Tibial nerve (tissue), 4 donors: ENCODE data around the gene MYOZ3. TPM values are rescaled to one million over a fixed set of nuclear protein-coding genes. Genes with fewer than 3 reads are reported as not detected.

Experiments used
- DNase-seq, 2 donors: peaks; one replicate each; pipeline ENCODE4 v3.0.0-alpha.2; 2019; ENCODE audit warnings: low spot score in 2 of 2
- H3K27ac ChIP-seq, 4 donors: fragments of 200-600 bp; sonication (generic) in 3 of 4; one replicate each; pipeline ENCODE4 v1.5.1; 2017 to 2019; ENCODE audit warnings: mild to moderate bottlenecking in 1 of 4
- H3K27me3 ChIP-seq, 2 donors: fragments of 200-600 bp; sonication (generic) in 1 of 2; one replicate each; pipeline versions ENCODE4 v1.5.1 to v1.6.0; 2017 to 2019
- H3K36me3 ChIP-seq, 3 donors: fragments of 200-600 bp; sonication (generic); one replicate each; pipeline ENCODE4 v1.5.1; 2018 to 2019
- H3K4me1 ChIP-seq, 4 donors: fragments of 200-600 bp; sonication (generic) in 3 of 4; one replicate each; pipeline ENCODE4 v1.5.1; 2017 to 2019
- H3K4me3 ChIP-seq, 4 donors: fragments of 200-600 bp; sonication (generic) in 3 of 4; one replicate each; pipeline ENCODE4 v1.5.1; 2017 to 2019; ENCODE audit warnings: mild to moderate bottlenecking in 1 of 4, moderate library complexity in 1 of 4
- H3K9me3 ChIP-seq, 4 donors: fragments of 200-600 bp; sonication (generic) in 3 of 4; one replicate each; pipeline ENCODE4 v1.5.1; 2017 to 2019
- EP300 ChIP-seq, 2 donors: sonication (generic); formaldehyde crosslinking; IDR thresholded peaks; one replicate each; pipeline ENCODE4 v1.6.1; 2017; ENCODE audit warnings: antibody characterized with exemption in 2 of 2, mild to moderate bottlenecking in 1 of 2
- POLR2A ChIP-seq, 2 donors: fragments of 450-650 bp; IDR thresholded peaks; one replicate each; pipeline ENCODE4 v1.6.1; 2017; ENCODE audit warnings: antibody characterized with exemption in 2 of 2, mild to moderate bottlenecking in 2 of 2, moderate library complexity in 2 of 2
- WGBS, 2 donors: methylation state at CpG; one replicate each; pipeline ENCODE4 v1.1.5; 2018; 5-methylcytosine and 5-hydroxymethylcytosine counted together
- total RNA-seq, 4 donors: library from RNA; depleted of rRNA; stranded (reverse); fragments of >200 nt; gene quantifications; one replicate each; pipeline ENCODE4 v1.1.0, GENCODE V29; 2016
- TF ChIP-seq, protein P1 (sequence below), 5 experiments: fragments of 200-600 bp in 3 of 5; fragments of 450-650 bp in 2 of 5; sonication (generic) in 3 of 5; IDR thresholded peaks; one replicate each; pipeline ENCODE4 v1.5.1; 2016 to 2019; ENCODE audit warnings: antibody characterized with exemption in 5 of 5, mild to moderate bottlenecking in 3 of 5, moderate library complexity in 2 of 5

MYOZ3 gene
- total RNA-seq, 4 donors from 2014 or later, result 0.30 to 9.0 (median 4.6) TPM

DNA sequence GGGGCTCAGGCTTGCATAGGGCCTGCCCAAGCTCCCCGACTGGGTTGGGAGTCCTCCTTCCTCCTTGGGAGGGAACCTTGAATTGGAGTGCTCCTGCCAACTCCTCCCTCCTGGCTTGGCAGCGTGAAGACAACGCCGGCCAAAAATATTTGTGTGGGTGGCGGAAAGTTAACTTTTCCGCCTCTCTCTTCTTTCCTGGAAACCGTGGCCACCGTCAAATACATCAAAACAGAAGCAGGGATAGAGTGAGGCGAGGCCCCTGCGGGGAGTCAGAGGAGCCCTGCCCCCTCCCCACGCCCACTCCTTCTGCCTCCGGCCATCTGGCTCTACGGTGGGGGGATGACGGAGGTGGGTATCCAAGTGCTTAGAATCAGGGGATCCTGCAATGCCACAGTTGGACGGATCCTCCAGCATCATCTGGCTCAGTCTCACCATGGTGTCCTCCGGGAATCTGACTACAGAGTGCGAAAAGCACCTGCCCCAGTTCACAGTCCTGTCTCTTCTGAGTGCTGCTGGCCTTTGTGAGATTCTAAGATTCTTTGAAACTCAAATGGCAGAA, 45.8 kb upstream of the MYOZ3 start:
- no peaks in the 10 kb centered on the region for H3K36me3 ChIP-seq
- TF ChIP-seq, protein P1, sequence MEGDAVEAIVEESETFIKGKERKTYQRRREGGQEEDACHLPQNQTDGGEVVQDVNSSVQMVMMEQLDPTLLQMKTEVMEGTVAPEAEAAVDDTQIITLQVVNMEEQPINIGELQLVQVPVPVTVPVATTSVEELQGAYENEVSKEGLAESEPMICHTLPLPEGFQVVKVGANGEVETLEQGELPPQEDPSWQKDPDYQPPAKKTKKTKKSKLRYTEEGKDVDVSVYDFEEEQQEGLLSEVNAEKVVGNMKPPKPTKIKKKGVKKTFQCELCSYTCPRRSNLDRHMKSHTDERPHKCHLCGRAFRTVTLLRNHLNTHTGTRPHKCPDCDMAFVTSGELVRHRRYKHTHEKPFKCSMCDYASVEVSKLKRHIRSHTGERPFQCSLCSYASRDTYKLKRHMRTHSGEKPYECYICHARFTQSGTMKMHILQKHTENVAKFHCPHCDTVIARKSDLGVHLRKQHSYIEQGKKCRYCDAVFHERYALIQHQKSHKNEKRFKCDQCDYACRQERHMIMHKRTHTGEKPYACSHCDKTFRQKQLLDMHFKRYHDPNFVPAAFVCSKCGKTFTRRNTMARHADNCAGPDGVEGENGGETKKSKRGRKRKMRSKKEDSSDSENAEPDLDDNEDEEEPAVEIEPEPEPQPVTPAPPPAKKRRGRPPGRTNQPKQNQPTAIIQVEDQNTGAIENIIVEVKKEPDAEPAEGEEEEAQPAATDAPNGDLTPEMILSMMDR (IDR thresholded peaks at IDR 0.05), result no peak
- TF ChIP-seq POLR2A (IDR thresholded peaks at IDR 0.05) (no peak), EP300 (IDR thresholded peaks at IDR 0.05) (peak in 1 of 2 donors; percentile 60)
- H3K4me3 ChIP-seq, result no peak overlapping the region
- peak overlapping the region; percentile 3 to 67 (median 28) for H3K27ac ChIP-seq
- peaks cover 0 to 88% (median 57%) of the 10 kb centered on the region in 4 donors for H3K4me1 ChIP-seq
- no peak for DNase-seq
- no peaks in the 10 kb centered on the region for H3K9me3 ChIP-seq
- no peaks in the 10 kb centered on the region for H3K27me3 ChIP-seq
- 11 to 28% methylated on average over 16 to 17 of the region's 17 CpGs for WGBS, 2 donors

DNA sequence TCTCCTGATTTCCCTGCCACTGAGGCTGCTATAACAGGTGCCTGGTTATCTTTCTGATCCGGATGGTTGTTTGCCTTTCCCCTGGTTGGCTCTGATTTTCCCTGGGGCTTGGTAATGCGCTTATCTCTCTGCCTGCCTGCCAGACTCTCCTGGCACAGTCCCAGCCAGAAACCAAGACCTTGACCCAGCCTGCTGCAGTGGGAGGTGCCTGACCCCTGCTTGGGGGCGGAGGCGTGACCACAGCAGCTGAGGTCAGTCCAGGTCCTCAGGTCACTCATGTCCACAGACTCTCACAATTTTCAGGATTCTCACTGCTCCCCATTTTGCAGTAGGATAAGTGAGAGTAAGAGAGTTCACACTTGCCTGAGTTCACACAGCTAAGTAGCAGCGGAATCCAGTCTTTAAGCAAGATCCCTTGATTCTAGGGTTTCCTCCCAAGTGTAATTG, 45.0 kb upstream of the MYOZ3 start:
- Histone ChIP-seq H3K27ac (peak overlapping the region; percentile 12 to 67 (median 40)), H3K9me3 (no peaks in the 10 kb centered on the region), H3K36me3 (no peaks in the 10 kb centered on the region), H3K27me3 (no peaks in the 10 kb centered on the region), H3K4me3 (no peak overlapping the region), H3K4me1 (peaks cover 0 to 82% (median 56%) of the 10 kb centered on the region in 4 donors)
- no peak for DNase-seq
- WGBS, 2 donors, result 15 to 26% methylated on average over 5 of the region's 5 CpGs
- TF ChIP-seq POLR2A (IDR thresholded peaks at IDR 0.05) (no peak), EP300 (IDR thresholded peaks at IDR 0.05) (no peak)
- TF ChIP-seq, protein P1 (IDR thresholded peaks at IDR 0.05), result no peak

DNA sequence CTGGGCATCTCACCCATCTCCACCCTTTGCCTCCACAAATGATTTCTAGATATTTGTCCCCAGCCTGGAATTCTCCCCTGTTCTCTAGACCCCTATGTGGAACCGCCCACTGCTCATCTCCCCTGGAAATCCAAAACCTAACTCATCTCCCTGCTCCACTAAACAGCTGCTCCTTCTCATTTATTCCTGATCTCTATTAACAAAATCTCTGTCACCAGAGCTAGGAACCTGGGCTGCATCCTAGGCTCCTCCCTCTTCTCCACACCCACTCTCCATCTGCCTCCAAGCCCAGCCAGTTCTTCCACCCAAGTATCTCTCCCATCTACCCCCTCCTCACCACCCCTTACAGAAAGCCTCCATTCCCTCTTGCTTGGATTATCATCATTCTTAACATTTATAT, 44.5 kb upstream of the MYOZ3 start:
- 92 to 95% methylated on average over 1 of the region's 1 CpG for WGBS, 2 donors
- H3K27me3 ChIP-seq, result no peaks in the 10 kb centered on the region
- no peaks in the 10 kb centered on the region for H3K36me3 ChIP-seq
- no peaks in the 10 kb centered on the region for H3K9me3 ChIP-seq
- DNase-seq, result no peak
- TF ChIP-seq POLR2A (IDR thresholded peaks at IDR 0.05) (no peak), EP300 (IDR thresholded peaks at IDR 0.05) (no peak)
- TF ChIP-seq, protein P1 (IDR thresholded peaks at IDR 0.05), result no peak
- no peak overlapping the region for H3K4me3 ChIP-seq
- H3K4me1 ChIP-seq, result peaks cover 0 to 78% (median 54%) of the 10 kb centered on the region in 4 donors
- peak overlapping the region in 2 of 4 donors; percentile 35 to 67 for H3K27ac ChIP-seq

DNA sequence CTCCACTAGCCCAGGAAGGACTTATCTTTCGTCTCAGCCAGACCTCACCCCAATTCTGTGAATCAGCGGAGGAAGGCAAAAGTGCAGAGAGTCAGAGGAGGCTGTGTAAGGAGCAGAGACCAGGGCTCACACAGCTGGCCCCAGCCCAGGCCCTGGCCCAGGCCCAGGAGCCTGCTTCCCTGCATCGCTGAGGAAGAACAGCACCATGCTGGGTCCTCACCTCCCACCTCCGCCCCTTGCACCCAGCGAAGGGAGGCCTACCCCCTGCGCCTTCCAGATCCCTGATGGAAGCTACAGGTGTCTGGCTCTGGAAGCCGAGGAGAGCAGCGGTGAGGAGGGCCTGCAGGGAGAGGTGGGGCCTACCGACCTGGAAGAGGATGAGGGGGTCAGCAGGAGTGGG, 42.9 kb upstream of the MYOZ3 start:
- no peaks in the 10 kb centered on the region for H3K27me3 ChIP-seq
- TF ChIP-seq EP300 (IDR thresholded peaks at IDR 0.05), result no peak
- no peak for TF ChIP-seq POLR2A (IDR thresholded peaks at IDR 0.05)
- 45 to 64% methylated on average over 8 to 9 of the region's 9 CpGs for WGBS, 2 donors
- no peaks in the 10 kb centered on the region for H3K36me3 ChIP-seq
- DNase-seq, result no peak
- H3K27ac ChIP-seq, result peak overlapping the region in 3 of 4 donors; percentile 21 to 77 (median 25)
- H3K4me1 ChIP-seq, result peaks cover 0 to 88% (median 55%) of the 10 kb centered on the region in 4 donors
- H3K4me3 ChIP-seq, result no peak overlapping the region
- no peaks in the 10 kb centered on the region for H3K9me3 ChIP-seq

DNA sequence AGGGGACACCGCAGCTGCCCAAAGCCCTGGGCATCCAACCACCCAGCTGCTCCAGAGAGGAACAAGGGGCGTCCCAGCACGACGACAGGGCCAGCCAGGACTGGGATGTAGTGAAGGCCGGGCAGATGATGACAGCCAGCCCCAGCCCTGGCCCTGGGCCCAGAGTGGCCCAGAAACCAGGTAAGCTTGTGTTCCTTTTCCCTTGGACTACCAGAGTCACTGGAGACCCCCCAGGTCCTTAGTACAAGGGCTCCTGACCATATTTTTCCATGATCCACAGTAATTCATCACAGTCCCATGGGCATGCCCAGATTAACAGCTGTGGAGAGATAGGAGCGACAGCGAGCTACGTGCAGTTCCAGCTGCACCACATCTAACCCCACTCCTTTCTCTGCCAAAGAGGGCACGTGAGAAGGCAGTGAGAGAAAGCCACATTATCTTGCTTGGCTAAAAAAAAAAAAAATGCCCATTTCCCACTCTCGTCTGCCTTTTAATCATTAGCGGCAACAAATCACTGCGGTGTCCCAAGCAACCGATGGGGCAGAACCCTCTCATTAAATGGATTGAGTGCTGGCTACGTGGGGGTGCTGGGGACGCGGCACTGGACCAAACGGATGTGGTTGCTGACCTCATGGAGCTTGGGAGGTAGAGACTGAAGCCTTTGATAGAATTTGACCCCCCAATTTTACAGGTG, 42.3 kb upstream of the MYOZ3 start:
- H3K9me3 ChIP-seq, result no peaks in the 10 kb centered on the region
- H3K4me1 ChIP-seq, result peaks cover 0 to 88% (median 56%) of the 10 kb centered on the region in 4 donors
- H3K27me3 ChIP-seq, result no peaks in the 10 kb centered on the region
- H3K36me3 ChIP-seq, result no peaks in the 10 kb centered on the region
- peak overlapping the region; percentile 17 to 77 (median 50) for H3K27ac ChIP-seq
- H3K4me3 ChIP-seq, result no peak overlapping the region
- no peak for DNase-seq
- 51 to 53% methylated on average over 17 of the region's 17 CpGs for WGBS, 2 donors
- no peak for TF ChIP-seq EP300 (IDR thresholded peaks at IDR 0.05)
- no peak for TF ChIP-seq POLR2A (IDR thresholded peaks at IDR 0.05)
- TF ChIP-seq, protein P1 (IDR thresholded peaks at IDR 0.05), result no peak
